HG03139 (cell line): ENCODE measurements around the gene PSME2.

Source experiments
- ATAC-seq: cut with Tn5 transposase; IDR thresholded peaks from one replicate; pipeline ENCODE4 v1.9.1; 2021; ENCODE audit not compliant: unreplicated experiment

The PSME2 gene

GRCh38 chr14:24136684-24137528 lies 9.5 kb downstream of the PSME2 start:
- ATAC-seq, result no peak

GRCh38 chr14:24135834-24136683 lies 10.4 kb downstream of the PSME2 start, which contains the start of gene PSME1:
PSME1 (plus strand) TSS chr14:24136194; CDS start chr14:24136263, 69 bp downstream.
- ATAC-seq, result peak; percentile 78

- ATAC-seq, result no peak
Measured at GRCh38 chr14:24135584-24135833, 10.9 kb downstream of the PSME2 start.

GRCh38 chr14:24133735-24134134 lies 12.7 kb downstream of the PSME2 start:
- ATAC-seq, result no peak

DNA sequence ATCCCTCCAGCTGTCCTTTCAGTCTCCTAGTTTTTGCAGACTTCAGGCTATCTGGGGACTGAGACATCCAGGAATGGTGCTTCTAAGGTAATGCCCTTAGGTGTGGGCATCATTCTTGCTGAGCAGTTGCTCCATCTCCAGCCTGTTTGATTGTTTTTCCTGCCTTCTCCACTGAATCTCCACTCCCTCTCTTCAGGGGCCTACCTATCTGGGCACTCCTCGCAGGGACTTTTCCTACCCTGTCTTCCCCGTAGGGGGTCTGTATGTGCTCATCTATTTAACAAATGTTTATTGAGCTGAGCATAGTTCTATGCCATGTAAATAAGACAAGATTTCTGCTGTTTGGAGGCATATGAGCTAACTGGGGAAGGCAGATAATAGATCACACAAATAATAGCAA lies 13.4 kb downstream of the PSME2 start:
- ATAC-seq, result no peak

- no peak for ATAC-seq
Measured at GRCh38 chr14:24132061-24132685, 14.2 kb downstream of the PSME2 start.

DNA sequence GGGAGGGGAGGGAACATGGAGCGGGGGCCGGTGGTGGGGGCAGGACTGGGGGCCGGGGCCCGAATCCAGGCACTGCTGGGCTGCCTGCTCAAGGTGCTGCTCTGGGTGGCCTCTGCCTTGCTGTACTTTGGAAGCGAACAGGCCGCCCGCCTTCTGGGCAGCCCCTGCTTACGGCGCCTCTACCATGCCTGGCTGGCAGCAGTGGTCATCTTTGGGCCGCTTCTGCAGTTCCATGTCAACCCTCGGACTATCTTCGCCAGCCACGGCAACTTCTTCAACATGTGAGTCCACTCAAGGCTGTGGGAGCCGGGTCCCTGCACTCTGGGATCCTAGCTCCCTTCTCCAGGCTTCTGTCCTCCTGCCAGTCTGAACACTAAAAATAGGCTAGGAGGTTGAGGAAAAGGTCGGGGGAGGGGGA lies 14.9 kb downstream of the PSME2 start:
- ATAC-seq, result no peak

DNA sequence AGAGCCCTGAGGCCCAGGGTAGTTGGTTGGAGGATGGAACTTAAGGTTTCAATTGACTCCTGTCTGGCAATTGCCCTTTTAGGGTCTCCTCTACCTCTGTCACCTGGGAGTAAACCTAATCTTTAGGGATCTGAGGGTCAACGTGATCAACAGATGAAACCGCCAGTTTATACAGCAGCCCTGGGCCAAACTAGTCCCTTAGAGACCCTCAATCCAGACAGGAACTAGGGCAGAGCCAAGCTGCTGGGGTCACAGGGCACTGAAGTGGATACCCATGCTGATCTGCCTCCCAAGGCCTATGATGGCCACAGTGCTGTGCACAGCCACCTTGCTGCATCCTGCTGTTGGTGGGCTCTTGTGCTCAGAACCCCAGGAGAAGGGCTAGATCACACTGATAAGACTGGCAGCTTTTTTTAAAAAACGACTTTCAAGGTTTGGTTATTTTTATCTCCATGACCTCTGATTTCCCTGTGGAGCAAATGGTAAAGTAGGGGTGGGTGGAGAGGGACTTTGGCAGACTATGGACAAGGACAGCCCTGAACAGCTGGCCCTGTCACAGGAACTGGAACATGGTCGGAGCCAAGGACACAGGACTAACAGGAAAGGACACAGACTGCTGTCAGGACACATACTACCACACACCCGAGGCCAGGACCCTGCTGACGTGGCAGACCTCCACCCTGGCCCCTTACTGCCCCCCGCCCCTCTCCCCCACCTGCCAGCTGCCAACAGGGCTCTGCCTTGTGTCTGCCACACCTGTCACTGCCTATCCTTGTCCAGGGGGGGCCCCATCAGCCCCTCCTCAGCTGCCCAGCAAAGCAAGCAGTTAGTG lies 15.5 kb downstream of the PSME2 start:
- ATAC-seq, result no peak

GRCh38 chr14:24130380-24130716 lies 16.1 kb downstream of the PSME2 start, which contains the start of gene FITM1:
FITM1 (plus strand) TSS chr14:24130659; CDS start chr14:24131564, 905 bp downstream.
- ATAC-seq, result no peak

- ATAC-seq, result no peak
Measured at GRCh38 chr14:24129410-24129998, 16.9 kb downstream of the PSME2 start.

GRCh38 chr14:24127673-24128072 lies 18.7 kb downstream of the PSME2 start:
- ATAC-seq, result no peak

DNA sequence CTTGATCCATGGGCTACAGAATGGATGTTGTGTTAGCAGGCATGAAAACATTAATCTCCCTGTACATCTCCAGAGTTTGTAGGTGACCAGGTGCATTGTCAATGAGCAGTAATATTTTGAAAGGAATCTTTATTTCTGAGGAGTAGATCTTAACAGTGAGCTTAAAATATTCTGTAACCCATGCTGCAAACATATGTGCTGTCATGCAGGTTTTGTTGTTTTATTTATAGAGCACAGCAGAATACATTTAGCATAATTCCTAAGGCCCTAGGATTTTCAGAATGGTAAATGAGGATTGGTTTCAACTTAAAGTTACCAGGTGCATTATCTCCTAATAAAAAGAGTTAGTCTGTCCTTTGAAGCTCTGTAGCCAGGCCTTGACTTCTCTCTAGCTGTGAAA lies 19.5 kb downstream of the PSME2 start:
- no peak for ATAC-seq

DNA sequence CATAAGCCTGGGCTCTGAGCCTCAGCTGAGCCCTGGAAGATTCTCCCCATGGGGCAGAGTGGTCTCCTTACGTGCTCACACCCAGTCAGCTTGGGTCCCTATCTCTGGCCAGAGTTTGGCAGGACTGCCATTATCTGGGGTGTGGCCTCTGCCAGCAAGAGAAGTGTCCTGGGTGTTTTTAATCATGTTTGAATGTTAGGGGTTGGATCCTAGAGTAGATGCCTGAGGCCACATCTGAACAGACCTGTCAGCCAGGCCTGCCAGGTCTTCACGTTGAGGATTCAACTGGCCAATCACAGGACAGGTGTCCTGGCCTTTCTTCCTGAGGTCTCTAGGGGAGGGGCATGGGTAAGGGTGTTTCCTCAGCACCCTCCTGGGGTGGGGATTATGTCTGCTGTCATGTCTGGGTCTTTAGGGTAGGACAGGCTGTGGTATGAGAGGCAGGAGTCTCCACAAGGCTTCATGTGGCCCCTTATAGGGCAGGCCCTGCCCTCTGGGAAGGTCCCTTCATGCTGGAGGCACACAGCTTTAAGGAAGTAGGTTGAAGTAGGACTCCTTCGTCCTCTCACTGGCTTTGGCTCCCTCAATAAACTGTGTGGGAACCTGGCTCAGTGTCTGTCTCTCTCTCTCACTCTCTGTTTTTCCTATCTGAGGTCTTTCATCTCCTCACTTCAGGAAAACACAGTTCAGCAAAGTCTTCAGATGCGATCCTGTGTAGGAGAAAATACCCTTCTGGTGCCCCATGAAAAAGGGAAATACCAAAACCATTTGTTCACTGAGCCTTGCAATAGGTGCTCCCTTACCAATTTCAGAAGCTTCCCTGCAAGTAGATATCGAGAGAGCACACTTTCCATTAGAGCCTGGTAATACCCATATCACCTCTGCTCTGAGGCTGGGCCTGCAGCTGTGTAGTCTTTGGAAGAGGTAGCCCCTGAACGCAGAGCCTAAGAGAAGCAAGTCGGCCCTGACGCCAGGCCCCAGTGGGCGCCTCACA lies 22.7 kb downstream of the PSME2 start:
- no peak for ATAC-seq

DNA sequence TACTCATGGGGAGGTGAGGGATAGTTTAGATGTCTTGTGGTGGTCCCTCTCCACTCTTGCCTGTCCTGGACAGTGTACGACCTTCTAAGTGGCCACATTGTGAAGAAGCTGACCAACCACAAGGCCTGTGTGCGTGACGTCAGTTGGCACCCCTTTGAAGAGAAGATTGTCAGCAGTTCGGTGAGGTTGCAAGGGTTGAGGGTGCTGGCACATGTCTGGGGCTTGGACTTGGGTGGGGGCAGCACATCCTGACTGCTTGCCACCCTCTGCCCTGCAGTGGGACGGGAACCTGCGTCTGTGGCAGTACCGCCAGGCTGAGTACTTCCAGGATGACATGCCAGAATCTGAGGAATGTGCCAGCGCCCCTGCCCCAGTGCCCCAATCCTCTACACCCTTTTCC lies 23.5 kb downstream of the PSME2 start:
- no peak for ATAC-seq

GRCh38 chr14:24122416-24122815 lies 24.0 kb downstream of the PSME2 start:
- no peak for ATAC-seq

DNA sequence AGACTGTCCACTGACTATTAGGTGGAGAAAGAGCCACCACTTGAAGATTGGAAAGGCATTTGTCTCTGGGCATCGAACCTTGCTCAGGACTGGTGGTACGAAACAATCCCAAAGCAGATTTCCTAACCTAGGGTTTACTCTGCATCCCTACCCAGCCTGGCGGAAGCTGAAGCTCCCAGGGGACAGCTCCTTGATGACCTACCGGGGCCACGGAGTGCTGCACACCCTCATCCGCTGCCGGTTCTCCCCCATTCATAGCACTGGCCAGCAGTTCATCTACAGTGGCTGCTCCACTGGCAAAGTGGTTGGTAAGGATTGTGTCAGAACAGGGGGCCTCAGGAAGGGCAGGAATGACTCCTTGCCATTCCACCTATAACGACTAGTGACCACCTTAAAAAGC lies 25.2 kb downstream of the PSME2 start:
- no peak for ATAC-seq

GRCh38 chr14:24119691-24120090 lies 26.7 kb downstream of the PSME2 start:
- ATAC-seq, result no peak

- no peak for ATAC-seq
Measured at GRCh38 chr14:24117179-24117578, 29.2 kb downstream of the PSME2 start.

- ATAC-seq, result no peak
Measured at GRCh38 chr14:24116128-24116814, 30.1 kb downstream of the PSME2 start.
